GM10266 (cell line): Measurements from ENCODE around the gene ADTRP.

Experiments used
- DNase-seq: peaks from one replicate; pipeline ENCODE4 v3.0.0; 2012; ENCODE audit errors: extremely low spot score
- CTCF ChIP-seq: IDR thresholded peaks from 2 replicates; pipeline ENCODE4 v1.5.1; 2012; ENCODE audit warnings: mild to moderate bottlenecking, low read depth; ENCODE audit not compliant: control insufficient read depth, insufficient read depth; ENCODE audit errors: missing control alignments

The ADTRP gene

GRCh38 chr6:11714116-11714797 lies 64.3 kb downstream of the ADTRP start:
- TF ChIP-seq CTCF = no peak
- DNase-seq = peak; percentile 25

GRCh38 chr6:11712760-11713159 lies 65.8 kb downstream of the ADTRP start:
- DNase-seq = peak; percentile 36
- no peak for TF ChIP-seq CTCF

- no peak for TF ChIP-seq CTCF
- peak; percentile 27 for DNase-seq
Observed at GRCh38 chr6:11711984-11712711, 66.5 kb downstream of the ADTRP start.

GRCh38 chr6:11711003-11711983 lies 67.3 kb downstream of the ADTRP start:
- DNase-seq = peak; percentile 60
- no peak for TF ChIP-seq CTCF

- TF ChIP-seq CTCF = no peak
- no peak for DNase-seq
Observed at GRCh38 chr6:11710311-11710761, 68.3 kb downstream of the ADTRP start.

- no peak for DNase-seq
- TF ChIP-seq CTCF = no peak
Observed at GRCh38 chr6:11706171-11706570, 72.4 kb downstream of the ADTRP start.
